IPS-NIHi7 (cell line): ENCODE measurements around the gene TTF2.
"Not testable (repeated sequence)": the region's sequence is repeated elsewhere in the genome, so short reads cannot be mapped to it uniquely, and the experiment has no call there.

Source experiments
- DNase-seq: peaks from one replicate; pipeline ENCODE4 v3.0.0; 2012; ENCODE audit warnings: mixed read lengths; ENCODE audit errors: extremely low spot score

The TTF2 gene

GRCh38 chr1:117093091-117093534 lies 33.0 kb downstream of the TTF2 start:
- peak; percentile 58 for DNase-seq

GRCh38 chr1:117093870-117094621 lies 33.9 kb downstream of the TTF2 start:
- DNase-seq: peak; percentile 37

GRCh38 chr1:117094841-117095604 lies 34.9 kb downstream of the TTF2 start:
- no peak for DNase-seq

GRCh38 chr1:117096951-117097408 lies 36.9 kb downstream of the TTF2 start:
- no peak for DNase-seq

- no peak for DNase-seq
Observed at GRCh38 chr1:117097443-117097842, 37.3 kb downstream of the TTF2 start.

GRCh38 chr1:117098287-117098890 lies 38.3 kb downstream of the TTF2 start:
- no peak for DNase-seq

GRCh38 chr1:117101334-117101733 lies 41.2 kb downstream of the TTF2 start:
- DNase-seq: no peak

GRCh38 chr1:117101858-117102257 lies 41.7 kb downstream of the TTF2 start:
- DNase-seq: not testable (repeated sequence)

- no peak for DNase-seq
Observed at GRCh38 chr1:117104986-117105385, 44.9 kb downstream of the TTF2 start.

- DNase-seq: no peak
Observed at GRCh38 chr1:117105722-117106121, 45.6 kb downstream of the TTF2 start.

GRCh38 chr1:117106478-117106877 lies 46.4 kb downstream of the TTF2 start:
- no peak for DNase-seq

- no peak for DNase-seq
Observed at GRCh38 chr1:117107364-117107763, 47.2 kb downstream of the TTF2 start.

- no peak for DNase-seq
Observed at GRCh38 chr1:117110774-117111173, 50.6 kb downstream of the TTF2 start.

- DNase-seq: no peak
Observed at GRCh38 chr1:117112047-117112717, 52.1 kb downstream of the TTF2 start.

- no peak for DNase-seq
Observed at GRCh38 chr1:117113199-117113598, 53.1 kb downstream of the TTF2 start.

- no peak for DNase-seq
Observed at GRCh38 chr1:117114877-117115276, 54.8 kb downstream of the TTF2 start.

- DNase-seq: no peak
Observed at GRCh38 chr1:117116090-117116783, 56.1 kb downstream of the TTF2 start.

- no peak for DNase-seq
Observed at GRCh38 chr1:117116784-117117130, 56.6 kb downstream of the TTF2 start.

- no peak for DNase-seq
Observed at GRCh38 chr1:117117697-117118096, 57.6 kb downstream of the TTF2 start.

- DNase-seq: no peak
Observed at GRCh38 chr1:117118137-117118536, 58.0 kb downstream of the TTF2 start.

- DNase-seq: not testable (repeated sequence)
Observed at GRCh38 chr1:117119144-117119543, 59.0 kb downstream of the TTF2 start.
